Measurements from ENCODE around the gene C2orf78. TPM values are rescaled to one million over a fixed set of nuclear protein-coding genes. Genes with fewer than 3 reads are reported as not detected.
"Not testable (repeated sequence)": the region's sequence is repeated elsewhere in the genome, so short reads cannot be mapped to it uniquely, and the experiment has no call there.

The C2orf78 gene
- polyA plus RNA-seq, 1 donor from 2014 or later = not detected

DNA sequence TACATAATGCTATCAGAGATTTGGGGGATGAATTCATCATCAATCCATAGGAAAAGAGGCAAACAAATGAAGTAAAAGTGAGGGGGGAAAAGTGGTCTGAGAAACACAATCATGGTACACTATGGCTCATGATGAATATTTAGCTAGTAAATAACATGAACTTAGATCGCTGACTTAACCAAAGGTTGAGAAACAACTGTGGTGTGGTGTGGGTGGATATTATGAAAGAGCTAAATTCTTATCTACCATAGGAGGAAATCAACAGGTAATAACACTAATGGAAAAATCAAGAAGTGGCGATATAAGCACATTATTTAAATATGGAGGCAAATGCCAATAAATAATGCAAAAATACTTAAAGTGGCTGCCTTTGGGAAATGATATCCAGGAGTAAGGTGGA, 34.7 kb upstream of the C2orf78 start:
- Histone ChIP-seq H3K9ac (ENCODE audit: low read length) (no peak overlapping the region), H2AFZ (ENCODE audit: low read depth, low read length) (no peak overlapping the region), H3K4me3 (ENCODE audit: low read length) (no peak overlapping the region), H4K20me1 (ENCODE audit: insufficient read depth) (no peaks in the 10 kb centered on the region), H3K4me2 (ENCODE audit: low read length) (no peak overlapping the region), H3K79me2 (replicated peaks; ENCODE audit: insufficient read depth, low read length) (no peaks in the 10 kb centered on the region), H3K27me3 (ENCODE audit: insufficient read depth, low read depth, low read length) (no peaks in the 10 kb centered on the region), H3K27ac (ENCODE audit: low read length) (no peak overlapping the region), H3K9me3 (ENCODE audit: low read length) (no peaks in the 10 kb centered on the region), H3K9me2 (ENCODE audit: insufficient read depth, low read length) (no peaks in the 10 kb centered on the region), H3F3A (ENCODE audit: insufficient read depth, low read length, poor library complexity, severe bottlenecking) (no peaks in the 10 kb centered on the region), H3K36me3 (ENCODE audit: insufficient read depth, low read length) (no peaks in the 10 kb centered on the region)
- TF ChIP-seq EZH2 (IDR thresholded peaks at IDR 0.05; ENCODE audit: borderline replicate concordance, insufficient read depth, low read length, poor library complexity, severe bottlenecking) = no peak
- TF ChIP-seq, protein P1, sequence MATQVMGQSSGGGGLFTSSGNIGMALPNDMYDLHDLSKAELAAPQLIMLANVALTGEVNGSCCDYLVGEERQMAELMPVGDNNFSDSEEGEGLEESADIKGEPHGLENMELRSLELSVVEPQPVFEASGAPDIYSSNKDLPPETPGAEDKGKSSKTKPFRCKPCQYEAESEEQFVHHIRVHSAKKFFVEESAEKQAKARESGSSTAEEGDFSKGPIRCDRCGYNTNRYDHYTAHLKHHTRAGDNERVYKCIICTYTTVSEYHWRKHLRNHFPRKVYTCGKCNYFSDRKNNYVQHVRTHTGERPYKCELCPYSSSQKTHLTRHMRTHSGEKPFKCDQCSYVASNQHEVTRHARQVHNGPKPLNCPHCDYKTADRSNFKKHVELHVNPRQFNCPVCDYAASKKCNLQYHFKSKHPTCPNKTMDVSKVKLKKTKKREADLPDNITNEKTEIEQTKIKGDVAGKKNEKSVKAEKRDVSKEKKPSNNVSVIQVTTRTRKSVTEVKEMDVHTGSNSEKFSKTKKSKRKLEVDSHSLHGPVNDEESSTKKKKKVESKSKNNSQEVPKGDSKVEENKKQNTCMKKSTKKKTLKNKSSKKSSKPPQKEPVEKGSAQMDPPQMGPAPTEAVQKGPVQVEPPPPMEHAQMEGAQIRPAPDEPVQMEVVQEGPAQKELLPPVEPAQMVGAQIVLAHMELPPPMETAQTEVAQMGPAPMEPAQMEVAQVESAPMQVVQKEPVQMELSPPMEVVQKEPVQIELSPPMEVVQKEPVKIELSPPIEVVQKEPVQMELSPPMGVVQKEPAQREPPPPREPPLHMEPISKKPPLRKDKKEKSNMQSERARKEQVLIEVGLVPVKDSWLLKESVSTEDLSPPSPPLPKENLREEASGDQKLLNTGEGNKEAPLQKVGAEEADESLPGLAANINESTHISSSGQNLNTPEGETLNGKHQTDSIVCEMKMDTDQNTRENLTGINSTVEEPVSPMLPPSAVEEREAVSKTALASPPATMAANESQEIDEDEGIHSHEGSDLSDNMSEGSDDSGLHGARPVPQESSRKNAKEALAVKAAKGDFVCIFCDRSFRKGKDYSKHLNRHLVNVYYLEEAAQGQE (IDR thresholded peaks at IDR 0.05; ENCODE audit: borderline replicate concordance) = no peak
- TF ChIP-seq, protein P2, sequence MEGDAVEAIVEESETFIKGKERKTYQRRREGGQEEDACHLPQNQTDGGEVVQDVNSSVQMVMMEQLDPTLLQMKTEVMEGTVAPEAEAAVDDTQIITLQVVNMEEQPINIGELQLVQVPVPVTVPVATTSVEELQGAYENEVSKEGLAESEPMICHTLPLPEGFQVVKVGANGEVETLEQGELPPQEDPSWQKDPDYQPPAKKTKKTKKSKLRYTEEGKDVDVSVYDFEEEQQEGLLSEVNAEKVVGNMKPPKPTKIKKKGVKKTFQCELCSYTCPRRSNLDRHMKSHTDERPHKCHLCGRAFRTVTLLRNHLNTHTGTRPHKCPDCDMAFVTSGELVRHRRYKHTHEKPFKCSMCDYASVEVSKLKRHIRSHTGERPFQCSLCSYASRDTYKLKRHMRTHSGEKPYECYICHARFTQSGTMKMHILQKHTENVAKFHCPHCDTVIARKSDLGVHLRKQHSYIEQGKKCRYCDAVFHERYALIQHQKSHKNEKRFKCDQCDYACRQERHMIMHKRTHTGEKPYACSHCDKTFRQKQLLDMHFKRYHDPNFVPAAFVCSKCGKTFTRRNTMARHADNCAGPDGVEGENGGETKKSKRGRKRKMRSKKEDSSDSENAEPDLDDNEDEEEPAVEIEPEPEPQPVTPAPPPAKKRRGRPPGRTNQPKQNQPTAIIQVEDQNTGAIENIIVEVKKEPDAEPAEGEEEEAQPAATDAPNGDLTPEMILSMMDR (IDR thresholded peaks at IDR 0.05; ENCODE audit: poor library complexity, severe bottlenecking) = no peak

DNA sequence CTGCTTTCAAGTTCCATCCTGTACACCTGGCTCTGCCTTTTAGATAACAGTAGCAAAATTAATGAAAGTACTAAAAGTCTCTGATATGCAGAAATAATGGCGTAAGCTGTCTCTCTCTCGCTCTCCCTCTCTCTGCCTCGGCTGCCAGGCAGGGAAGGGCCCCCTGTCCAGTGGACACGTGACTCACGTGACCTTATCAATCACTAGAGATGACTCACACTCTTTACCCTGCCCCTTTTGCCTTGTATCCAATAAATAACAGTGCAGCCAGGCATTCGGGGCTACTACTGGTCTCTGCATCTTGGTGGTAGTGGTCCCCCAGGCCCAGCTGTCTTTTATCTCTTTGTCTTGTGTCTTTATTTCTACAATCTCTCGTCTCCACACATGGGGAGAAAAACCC, 29.7 kb upstream of the C2orf78 start:
- H2AFZ ChIP-seq (ENCODE audit: low read depth, low read length); H3K27me3 ChIP-seq (ENCODE audit: insufficient read depth, low read depth, low read length); H3K79me2 ChIP-seq (replicated peaks; ENCODE audit: insufficient read depth, low read length); H3F3A ChIP-seq (ENCODE audit: insufficient read depth, low read length, poor library complexity, severe bottlenecking); H3K9me2 ChIP-seq (ENCODE audit: insufficient read depth, low read length); H4K20me1 ChIP-seq (ENCODE audit: insufficient read depth); H3K27ac ChIP-seq (ENCODE audit: low read length); H3K9me3 ChIP-seq (ENCODE audit: low read length); H3K4me2 ChIP-seq (ENCODE audit: low read length); H3K36me3 ChIP-seq (ENCODE audit: insufficient read depth, low read length); H3K9ac ChIP-seq (ENCODE audit: low read length); H3K4me3 ChIP-seq (ENCODE audit: low read length): not testable (repeated sequence)

DNA sequence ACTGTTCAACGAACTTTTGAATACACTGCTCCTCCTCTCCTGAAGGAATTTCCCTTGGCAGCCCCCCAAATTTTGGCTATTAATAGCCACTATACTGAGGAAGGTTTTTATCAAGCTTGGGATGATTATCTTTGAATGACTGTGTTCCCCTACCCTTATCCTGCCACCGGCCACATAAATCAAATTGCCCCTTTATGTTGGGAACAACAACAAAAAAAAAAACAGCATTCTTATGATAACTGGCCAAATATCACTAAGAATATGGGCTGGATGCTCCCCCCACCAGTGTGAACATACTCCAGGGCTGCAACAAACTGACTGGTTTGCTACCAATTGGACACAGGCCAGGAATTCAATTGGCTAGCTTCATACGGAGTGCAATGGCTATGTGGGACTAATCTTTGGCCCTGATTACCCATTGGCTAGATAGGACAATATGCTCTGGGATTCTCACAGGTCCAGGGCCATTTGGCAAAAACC, 24.7 kb upstream of the C2orf78 start:
- Histone ChIP-seq H3K79me2 (replicated peaks; ENCODE audit: insufficient read depth, low read length) (no peaks in the 10 kb centered on the region), H3K9me3 (ENCODE audit: low read length) (no peaks in the 10 kb centered on the region), H3K4me2 (ENCODE audit: low read length) (no peak overlapping the region), H3K4me3 (ENCODE audit: low read length) (no peak overlapping the region), H3K36me3 (ENCODE audit: insufficient read depth, low read length) (peaks cover 8% of the 10 kb centered on the region), H3K9ac (ENCODE audit: low read length) (no peak overlapping the region), H2AFZ (ENCODE audit: low read depth, low read length) (no peak overlapping the region), H4K20me1 (ENCODE audit: insufficient read depth) (no peaks in the 10 kb centered on the region), H3K9me2 (ENCODE audit: insufficient read depth, low read length) (no peaks in the 10 kb centered on the region), H3K27ac (ENCODE audit: low read length) (no peak overlapping the region), H3F3A (ENCODE audit: insufficient read depth, low read length, poor library complexity, severe bottlenecking) (no peaks in the 10 kb centered on the region), H3K27me3 (ENCODE audit: insufficient read depth, low read depth, low read length) (no peaks in the 10 kb centered on the region)
- no peak for TF ChIP-seq EZH2 (IDR thresholded peaks at IDR 0.05; ENCODE audit: borderline replicate concordance, insufficient read depth, low read length, poor library complexity, severe bottlenecking)
- TF ChIP-seq, protein P2 (IDR thresholded peaks at IDR 0.05; ENCODE audit: poor library complexity, severe bottlenecking) = no peak
- TF ChIP-seq POLR2AphosphoS5 (IDR thresholded peaks at IDR 0.05) = no peak
- no peak for TF ChIP-seq TAF1 (IDR thresholded peaks at IDR 0.05; ENCODE audit: low read depth)
- no peak for TF ChIP-seq EP300 (conservative IDR thresholded peaks at IDR 0.05; ENCODE audit: poor library complexity, severe bottlenecking)
- TF ChIP-seq RAD21 (conservative IDR thresholded peaks at IDR 0.05) = no peak
- TF ChIP-seq MXI1 (conservative IDR thresholded peaks at IDR 0.05; ENCODE audit: poor library complexity, severe bottlenecking) = no peak
- TF ChIP-seq, protein P1 (IDR thresholded peaks at IDR 0.05; ENCODE audit: borderline replicate concordance) = no peak
- TF ChIP-seq SMC3 (conservative IDR thresholded peaks at IDR 0.05; ENCODE audit: poor library complexity) = no peak
